Keratinocyte (primary cell): ENCODE results near the gene TBXAS1. TPM values are rescaled to one million over a fixed set of nuclear protein-coding genes. Genes with fewer than 3 reads are reported as not detected.
"Not testable (repeated sequence)": the region's sequence is repeated elsewhere in the genome, so short reads cannot be mapped to it uniquely, and the experiment has no call there.

Experiments used
- DNase-seq: peaks from one replicate; pipeline ENCODE4 v3.0.0-alpha.2; 2011; ENCODE audit warnings: low read depth, missing footprints, low spot score
- FAIRE-seq: peaks from 2 replicates; lab custom pipeline; 2011; peaks lifted over from hg19 to GRCh38; lab: Jason Lieb, UNC
- H2AFZ ChIP-seq: 2 replicates; pipeline ENCODE4 v1.6.0; 2012; ENCODE audit warnings: low read length, control low read depth, inconsistent platforms; ENCODE audit not compliant: control insufficient read depth
- H3K27ac ChIP-seq: 2 replicates; pipeline ENCODE4 v1.5.1; 2011; ENCODE audit warnings: low read length; ENCODE audit not compliant: control insufficient read depth, insufficient read depth
- H3K27me3 ChIP-seq: 3 replicates; pipeline ENCODE4 v1.6.0; 2011; ENCODE audit warnings: low read length; ENCODE audit not compliant: control insufficient read depth, insufficient read depth; ENCODE audit errors: extremely low read depth
- H3K36me3 ChIP-seq, 2 experiments: 2 replicates in 1 of 2; 3 replicates in 1 of 2; pipeline ENCODE4 v1.5.1; 2011; ENCODE audit warnings: low read length in 2 of 2, mild to moderate bottlenecking in 1 of 2; ENCODE audit not compliant: control insufficient read depth in 2 of 2, insufficient read depth in 2 of 2; ENCODE audit errors: extremely low read depth in 1 of 2
- H3K4me1 ChIP-seq: 3 replicates; pipeline ENCODE4 v1.5.1; 2011; ENCODE audit warnings: low read length; ENCODE audit not compliant: control insufficient read depth, insufficient read depth; ENCODE audit errors: extremely low read depth
- H3K4me2 ChIP-seq: 3 replicates; pipeline ENCODE4 v1.6.0; 2011; ENCODE audit warnings: low read depth, low read length; ENCODE audit not compliant: control insufficient read depth, insufficient read depth; ENCODE audit errors: extremely low read depth
- H3K4me3 ChIP-seq, 3 experiments: fragments of 200-600 bp in 1 of 3; sonication (generic) in 1 of 3; 2 replicates in 2 of 3; 3 replicates in 1 of 3; pipeline ENCODE4 v1.5.1; 2011 to 2016; ENCODE audit warnings: low read length in 3 of 3, mild to moderate bottlenecking in 3 of 3, control low read depth in 2 of 3, inconsistent platforms in 1 of 3, low read depth in 1 of 3, mixed read lengths in 1 of 3, mixed run types in 1 of 3, moderate library complexity in 1 of 3; ENCODE audit not compliant: control insufficient read depth in 2 of 3, insufficient read depth in 2 of 3; ENCODE audit errors: extremely low read depth in 1 of 3
- H3K79me2 ChIP-seq: 2 replicates; pipeline ENCODE4 v1.6.0; 2012; ENCODE audit warnings: low read length; ENCODE audit not compliant: control insufficient read depth, insufficient read depth
- H3K9ac ChIP-seq: 3 replicates; pipeline ENCODE4 v1.6.0; 2011; ENCODE audit warnings: low read length; ENCODE audit not compliant: control insufficient read depth, insufficient read depth; ENCODE audit errors: extremely low read depth
- H3K9me1 ChIP-seq: 3 replicates; pipeline ENCODE4 v1.6.0; 2011; ENCODE audit warnings: low read length; ENCODE audit not compliant: control insufficient read depth, insufficient read depth; ENCODE audit errors: extremely low read depth
- H3K9me3 ChIP-seq: 2 replicates; pipeline ENCODE4 v1.5.1; 2012; ENCODE audit warnings: low read depth, low read length; ENCODE audit not compliant: control insufficient read depth
- H4K20me1 ChIP-seq: 3 replicates; pipeline ENCODE4 v1.6.0; 2011; ENCODE audit warnings: low read length; ENCODE audit not compliant: control insufficient read depth, insufficient read depth; ENCODE audit errors: extremely low read depth
- CTCF ChIP-seq, 3 experiments: IDR thresholded peaks in 1 of 3; conservative IDR thresholded peaks in 1 of 3; optimal IDR thresholded peaks in 1 of 3; 2 replicates in 2 of 3; 3 replicates in 1 of 3; pipeline versions ENCODE3 to v1.5.1; 2011; ENCODE audit warnings: low read length in 3 of 3, mild to moderate bottlenecking in 3 of 3, moderate library complexity in 2 of 3, control low read depth in 1 of 3, inconsistent platforms in 1 of 3; ENCODE audit not compliant: insufficient read depth in 2 of 3; ENCODE audit errors: extremely low read depth in 1 of 3
- EZH2 ChIP-seq: IDR thresholded peaks from one replicate; pipeline ENCODE4 v1.6.1; 2012; ENCODE audit warnings: inconsistent platforms, mild to moderate bottlenecking, low read length, moderate library complexity
- dilution Hi-C: fragments of 300-500 bp; cut with MboI; formaldehyde crosslinking; loops from one replicate; pipeline ENCODE4 v1.7.0; 2020; ENCODE audit warnings: low sequenced_read_pairs; ENCODE audit not compliant: extremely low pct_ligation_motif_present
- polyA plus RNA-seq, 5 experiments: library from polyadenylated mRNA; depleted of rRNA in 3 of 5; stranded (reverse) in 3 of 5; stranded (forward) in 1 of 5; unstranded in 1 of 5; fragments of >200 nt; gene quantifications; 1 replicate in 1 of 5; 2 replicates in 3 of 5; 3 replicates in 1 of 5; pipeline versions ENCODE4 v1.2.1 to v1.2.3, GENCODE V29; 2011 to 2012; ENCODE audit warnings: missing spikeins in 2 of 5, low read depth in 1 of 5, low replicate concordance in 1 of 5

The TBXAS1 gene
- polyA plus RNA-seq, 1 donor (not counting 4 experiments of a cell fraction or from before 2014, with no cell fraction given): 2.9 TPM

DNA sequence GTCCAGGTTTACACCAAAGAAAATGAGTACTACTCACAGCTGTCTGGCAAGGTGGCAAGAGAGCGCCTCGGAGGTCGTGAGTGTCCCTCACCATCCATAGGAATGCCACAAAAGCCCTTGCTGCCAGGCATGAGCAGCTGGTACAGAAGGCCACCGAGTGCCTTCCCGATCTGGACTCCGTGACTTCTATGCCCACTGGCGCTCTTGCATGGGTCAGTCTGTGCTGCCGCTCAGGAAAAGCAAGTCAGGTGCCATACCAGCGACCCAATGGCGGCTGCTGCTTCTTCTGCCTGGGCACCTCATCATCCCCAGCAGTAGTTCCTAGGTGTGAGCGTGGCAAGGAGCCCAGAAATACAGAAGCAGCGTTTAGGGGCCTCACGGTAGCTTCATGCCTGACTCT lies 11.7 kb downstream of the TBXAS1 start:
- dilution Hi-C loops: no loop called here
- Histone ChIP-seq H3K9ac (no peak overlapping the region), H3K9me3 (no peaks in the 10 kb centered on the region), H3K36me3 (no peaks in the 10 kb centered on the region), H3K9me1 (no peaks in the 10 kb centered on the region), H4K20me1 (no peaks in the 10 kb centered on the region), H3K27me3 (peaks cover 2% of the 10 kb centered on the region), H3K79me2 (no peaks in the 10 kb centered on the region), H3K4me2 (no peak overlapping the region), H3K4me1 (no peaks in the 10 kb centered on the region), H2AFZ (no peak overlapping the region), H3K27ac (no peak overlapping the region), H3K4me3 (no peak overlapping the region)
- no peak for TF ChIP-seq CTCF (optimal IDR thresholded peaks at IDR 0.05 in 1 of 3, IDR thresholded peaks at IDR 0.05 in 1 of 3, conservative IDR thresholded peaks at IDR 0.05 in 1 of 3; ENCODE audit: extremely low read depth in 1 of 3, insufficient read depth in 2 of 3, low read length in 3 of 3)
- no peak for TF ChIP-seq EZH2
- FAIRE-seq: no peak
- no peak for DNase-seq

DNA sequence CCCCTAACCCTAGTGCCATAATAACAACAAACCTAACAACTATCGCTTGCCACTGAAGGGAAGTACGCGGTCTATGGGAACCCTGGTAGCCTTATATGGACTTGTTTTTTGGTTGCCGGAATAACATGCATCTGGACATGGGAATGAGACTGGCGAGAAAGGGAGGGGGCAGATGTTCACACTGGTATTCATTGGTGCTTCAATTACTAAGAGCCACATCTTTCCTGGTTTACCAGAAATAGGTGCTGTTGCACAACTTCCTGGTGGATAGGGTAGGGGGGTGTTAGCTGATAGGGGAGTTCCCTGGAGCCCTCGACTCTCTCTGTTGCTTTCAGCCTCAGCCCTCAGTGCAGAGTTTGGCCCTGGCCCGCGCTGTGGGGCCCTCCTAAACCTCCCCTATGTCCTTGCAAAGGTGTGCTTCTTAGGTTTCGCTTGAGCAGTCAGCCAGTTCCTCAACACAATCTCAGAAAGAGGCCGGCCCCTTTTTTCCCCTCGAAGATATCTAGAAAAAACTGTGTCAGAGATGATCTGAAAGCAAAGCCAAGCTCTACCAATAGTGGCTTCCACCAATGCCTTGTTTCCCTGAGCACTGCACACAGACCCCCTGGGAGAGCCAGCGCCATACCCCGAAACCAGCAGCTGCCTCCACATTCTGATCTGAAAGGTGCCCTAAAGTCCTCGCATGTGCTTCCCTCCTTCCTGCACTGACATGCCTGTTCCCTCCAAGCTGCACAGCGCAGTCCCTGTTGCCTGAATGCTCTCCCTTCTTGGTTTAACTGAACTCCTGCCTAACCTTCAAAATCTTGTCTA lies 13.5 kb downstream of the TBXAS1 start:
- no peak for FAIRE-seq
- no peaks in the 10 kb centered on the region for H4K20me1 ChIP-seq
- DNase-seq: no peak
- H3K79me2 ChIP-seq: no peaks in the 10 kb centered on the region
- no peaks in the 10 kb centered on the region for H3K4me1 ChIP-seq
- no peak overlapping the region for H3K9ac ChIP-seq
- dilution Hi-C loops: no loop called here
- H3K9me3 ChIP-seq: no peaks in the 10 kb centered on the region
- no peak overlapping the region for H3K4me2 ChIP-seq
- H3K9me1 ChIP-seq: no peaks in the 10 kb centered on the region
- H3K36me3 ChIP-seq: no peaks in the 10 kb centered on the region
- no peak overlapping the region for H2AFZ ChIP-seq
- no peak for TF ChIP-seq EZH2
- TF ChIP-seq CTCF (optimal IDR thresholded peaks at IDR 0.05 in 1 of 3, IDR thresholded peaks at IDR 0.05 in 1 of 3, conservative IDR thresholded peaks at IDR 0.05 in 1 of 3; ENCODE audit: extremely low read depth in 1 of 3, insufficient read depth in 2 of 3, low read length in 3 of 3): no peak
- H3K4me3 ChIP-seq: no peak overlapping the region
- H3K27me3 ChIP-seq: peaks cover 2% of the 10 kb centered on the region
- no peak overlapping the region for H3K27ac ChIP-seq

GRCh38 chr7:139843211-139843537 lies 14.1 kb downstream of the TBXAS1 start:
- H3K9ac ChIP-seq, H4K20me1 ChIP-seq, H3K27me3 ChIP-seq, dilution Hi-C loops, H3K4me2 ChIP-seq, H2AFZ ChIP-seq, H3K36me3 ChIP-seq, H3K9me3 ChIP-seq, FAIRE-seq, H3K4me1 ChIP-seq, H3K79me2 ChIP-seq, H3K9me1 ChIP-seq, H3K27ac ChIP-seq, DNase-seq, H3K4me3 ChIP-seq: not testable (repeated sequence)
